HG03103 (cell line): ENCODE data around the gene BCL11B.

Experiments used
- ATAC-seq: cut with Tn5 transposase; IDR thresholded peaks from one replicate; pipeline ENCODE4 v1.9.1; 2021; ENCODE audit warnings: low read depth; ENCODE audit not compliant: unreplicated experiment

BCL11B gene

DNA sequence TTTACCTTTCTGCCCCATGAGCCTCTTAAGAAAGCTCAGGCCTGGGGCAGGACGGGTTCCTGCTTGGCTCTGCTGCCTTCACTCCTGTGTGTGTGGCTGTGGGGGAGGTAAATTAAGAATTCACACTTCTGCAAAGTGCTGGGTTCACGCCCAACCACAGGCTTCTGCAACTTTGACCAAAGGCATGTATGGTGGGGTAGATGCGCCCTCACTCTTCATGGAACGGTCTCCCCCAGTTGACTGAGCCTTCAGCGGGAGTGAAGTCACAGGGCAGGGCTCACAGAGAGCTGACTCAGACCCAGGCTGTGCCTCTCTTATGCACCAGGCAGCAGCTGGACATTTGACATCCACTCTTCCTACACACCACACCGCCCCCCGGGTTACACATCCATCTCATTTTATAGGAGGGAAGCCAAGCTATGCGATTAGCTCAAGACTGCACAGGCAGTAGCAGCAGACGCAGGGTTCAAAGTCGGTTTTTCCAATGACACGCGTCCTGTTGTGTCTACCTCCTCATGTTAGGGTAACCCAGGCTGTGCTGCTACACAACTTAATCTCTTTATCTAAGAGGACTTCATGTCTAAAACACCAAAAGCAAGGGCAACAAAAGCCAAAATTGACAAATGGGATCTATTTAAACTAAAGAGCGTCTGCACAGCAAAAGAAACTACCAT, 15.4 kb upstream of the BCL11B start:
- peak; percentile 84 for ATAC-seq

DNA sequence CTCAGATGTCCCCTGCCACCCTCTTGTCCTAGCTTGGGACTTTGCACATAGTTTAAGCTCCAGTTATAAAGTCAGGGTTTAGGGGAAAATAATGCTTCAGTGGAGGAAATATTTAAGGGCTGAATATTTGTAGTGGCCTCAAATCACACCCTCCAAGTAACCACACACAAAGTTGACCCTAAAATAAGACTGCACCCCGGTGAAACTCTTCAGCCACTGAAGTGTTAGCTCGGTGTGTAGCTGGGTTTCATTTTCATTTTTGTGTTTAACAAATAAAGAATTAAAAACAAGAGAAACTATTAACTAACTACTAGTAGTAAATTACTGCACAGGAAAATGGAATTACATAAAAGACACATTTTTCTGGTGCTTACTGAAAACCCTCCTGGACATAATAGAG, 14.8 kb upstream of the BCL11B start:
- peak; percentile 39 for ATAC-seq

DNA sequence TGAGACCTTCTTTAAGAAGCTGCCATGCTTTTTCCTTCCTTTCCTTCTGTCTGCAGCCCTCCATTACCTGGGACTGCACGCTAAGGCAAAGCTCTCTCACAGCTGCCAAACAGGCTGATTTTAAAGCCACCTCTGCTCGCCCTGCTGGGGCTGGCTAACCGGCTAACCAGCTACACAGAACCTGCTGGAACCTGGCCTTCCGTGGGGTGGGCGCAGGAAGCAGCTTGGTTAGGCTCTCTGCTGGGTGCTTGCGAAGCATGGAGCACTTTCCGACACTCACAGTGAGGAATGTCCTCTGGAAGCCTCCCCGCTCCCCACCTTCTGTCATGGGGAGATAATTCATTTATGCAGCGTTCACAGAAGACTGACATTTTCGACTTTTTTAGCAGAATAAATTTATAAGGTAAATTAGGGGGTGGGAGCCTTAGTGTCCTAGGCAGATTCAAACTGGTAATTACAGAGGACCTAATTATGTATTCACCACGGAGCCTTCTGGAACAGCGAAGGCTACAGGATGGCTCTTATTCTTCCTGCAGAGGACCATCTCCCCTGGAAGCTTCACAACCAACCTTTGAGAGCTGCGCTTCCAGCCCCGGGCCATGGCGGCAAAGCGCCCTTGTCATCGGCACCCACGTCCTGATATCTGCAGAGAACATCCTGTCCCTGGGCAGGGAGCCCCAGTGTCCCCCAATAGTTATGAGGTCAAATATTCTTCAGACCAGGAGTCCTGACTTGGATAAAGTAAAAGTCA, 12.4 kb upstream of the BCL11B start:
- ATAC-seq = no peak

DNA sequence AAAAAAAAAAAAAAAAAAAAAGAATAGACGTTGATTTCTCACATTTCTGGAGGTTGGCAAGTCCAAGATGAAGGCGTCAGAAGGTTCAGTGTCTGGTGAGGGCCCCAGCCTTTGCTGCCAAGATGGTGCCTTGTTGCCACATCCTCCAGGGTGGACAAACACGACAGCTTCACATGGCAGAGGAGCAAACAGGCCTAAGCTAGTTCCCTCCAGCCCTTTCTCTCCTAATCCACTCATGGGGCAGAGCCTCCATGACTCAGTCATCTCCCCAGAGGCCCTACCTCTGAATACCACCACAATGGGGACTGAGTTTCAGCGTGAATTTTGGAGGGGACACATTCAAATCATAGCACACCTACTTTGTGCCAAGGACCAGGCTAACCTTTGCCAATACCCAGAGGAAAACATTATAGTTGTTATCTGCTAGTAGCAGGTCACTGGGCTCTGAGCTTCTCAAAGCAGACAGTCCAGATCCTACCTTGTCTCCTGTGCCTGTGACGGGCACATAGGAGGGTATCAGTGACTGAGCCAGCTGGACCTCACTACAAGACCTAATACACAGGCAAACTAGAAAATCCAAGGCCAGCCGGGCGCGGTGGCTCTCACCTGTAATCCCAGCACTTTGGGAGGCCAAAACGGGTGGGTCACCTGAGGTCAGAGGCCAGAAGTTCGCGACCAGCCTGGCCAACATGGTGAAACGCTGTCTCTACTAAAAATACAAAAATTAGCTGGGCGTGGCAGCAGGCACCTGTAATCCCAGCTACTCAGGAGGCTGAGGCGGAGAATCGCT, 10.5 kb upstream of the BCL11B start:
- ATAC-seq = no peak

DNA sequence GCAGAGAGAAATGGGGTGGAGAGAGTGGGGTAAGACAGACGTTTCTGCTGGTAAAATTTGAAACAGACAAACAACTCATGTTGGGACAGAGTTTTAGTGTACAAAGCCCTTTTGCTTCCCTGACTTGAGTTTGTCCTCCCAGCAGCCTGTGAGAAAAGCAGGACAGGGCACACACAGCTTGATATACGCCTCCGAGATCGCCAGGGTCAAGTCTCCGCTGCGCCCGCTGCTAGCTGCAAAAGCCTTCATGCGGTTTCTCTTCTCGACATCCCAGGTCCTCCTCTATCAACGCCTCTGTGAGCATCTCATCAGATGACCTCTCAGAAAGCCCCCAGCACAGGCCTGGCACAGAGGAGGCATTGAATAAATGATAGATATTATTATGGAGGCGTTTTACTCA, 9.4 kb upstream of the BCL11B start:
- no peak for ATAC-seq

DNA sequence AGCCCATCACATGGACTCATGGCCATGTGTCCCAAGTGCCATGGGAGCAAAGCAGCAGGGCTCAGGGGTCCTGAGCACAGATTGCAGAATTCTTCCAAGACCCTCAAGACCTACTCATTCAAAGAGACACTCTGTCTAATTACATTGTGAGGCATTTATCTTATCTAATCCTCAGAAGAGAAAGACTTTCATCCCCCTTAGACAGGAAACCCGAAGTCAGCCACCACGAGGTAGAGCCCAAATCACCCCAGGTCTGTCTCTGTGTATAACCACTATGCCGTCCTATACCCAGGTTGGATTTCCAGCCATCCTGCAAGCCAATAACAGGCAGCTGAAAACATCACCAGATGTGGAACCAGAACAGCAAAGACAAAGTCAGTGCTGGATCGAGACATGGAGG, 8.9 kb upstream of the BCL11B start:
- no peak for ATAC-seq

GRCh38 chr14:99280066-99280731, 8.2 kb upstream of the BCL11B start:
- ATAC-seq = no peak

DNA sequence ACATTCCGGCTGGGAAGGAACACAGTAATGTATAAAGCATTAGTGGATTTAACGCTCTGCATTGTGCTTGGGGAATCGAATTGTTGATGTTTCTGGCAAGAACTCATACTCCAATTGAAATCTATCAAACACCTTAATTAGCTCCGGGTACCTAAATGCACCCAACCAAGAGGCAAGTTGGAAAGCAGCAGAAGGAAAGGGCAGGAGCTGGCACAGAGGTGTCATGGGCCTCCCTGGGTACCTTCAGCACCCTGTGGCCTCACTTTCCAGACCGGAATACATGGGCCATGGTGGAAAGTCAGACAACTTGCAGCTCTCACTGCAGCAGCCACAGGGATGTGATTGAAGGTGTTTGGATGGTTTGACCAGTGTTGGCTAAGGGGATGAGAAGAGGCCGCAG, 6.8 kb upstream of the BCL11B start:
- ATAC-seq = no peak

- no peak for ATAC-seq
These were observed 5.5 kb upstream of the BCL11B start for GRCh38 chr14:99277530-99277929.

GRCh38 chr14:99276482-99276881, 4.5 kb upstream of the BCL11B start:
- ATAC-seq = no peak

DNA sequence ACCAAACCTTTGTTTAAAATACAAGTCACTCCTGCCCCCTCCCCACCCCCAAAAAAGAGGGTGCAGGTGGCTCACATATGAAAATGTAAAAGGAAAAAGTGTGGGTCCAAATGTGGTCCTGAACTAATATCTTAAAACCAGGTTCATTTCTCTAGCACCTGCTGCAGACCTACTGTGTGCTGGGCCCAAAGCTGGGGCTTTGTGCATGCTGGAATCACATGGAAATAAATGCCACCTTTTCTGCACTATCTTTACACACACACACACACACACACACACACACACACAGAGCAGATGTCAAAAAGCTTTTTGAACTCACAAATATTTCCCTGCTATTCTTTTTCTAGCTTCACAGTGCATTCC, 3.2 kb upstream of the BCL11B start:
- no peak for ATAC-seq

- no peak for ATAC-seq
These were observed 2.6 kb upstream of the BCL11B start for GRCh38 chr14:99274346-99275221.

DNA sequence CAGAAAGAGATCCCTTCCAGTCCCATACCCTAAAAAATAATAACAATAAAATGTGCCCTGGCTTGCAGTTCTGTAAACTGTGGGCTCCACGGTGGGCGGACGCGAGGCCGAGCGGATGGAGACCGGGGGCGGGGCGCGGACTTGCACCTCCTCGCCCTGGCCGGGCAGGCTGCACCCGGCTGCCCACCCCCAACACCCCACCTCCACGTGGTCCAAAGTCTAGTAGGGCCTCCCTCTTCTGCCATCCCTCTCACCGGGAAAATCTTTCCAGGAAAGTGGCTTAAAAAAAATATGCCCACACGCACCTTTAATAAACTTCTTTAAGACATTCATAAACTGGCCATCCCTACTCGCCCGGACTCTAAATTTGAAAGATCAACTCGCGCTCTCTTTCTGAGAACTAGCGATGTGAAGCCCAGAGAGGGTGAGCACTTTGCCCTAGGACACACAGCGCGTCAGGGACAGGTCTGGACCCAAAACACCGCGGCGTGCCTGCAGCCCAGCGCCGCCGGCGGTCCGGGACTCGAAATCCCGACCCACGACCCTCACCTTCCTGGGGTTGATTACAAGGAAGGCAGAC, 1.9 kb upstream of the BCL11B start:
- no peak for ATAC-seq

DNA sequence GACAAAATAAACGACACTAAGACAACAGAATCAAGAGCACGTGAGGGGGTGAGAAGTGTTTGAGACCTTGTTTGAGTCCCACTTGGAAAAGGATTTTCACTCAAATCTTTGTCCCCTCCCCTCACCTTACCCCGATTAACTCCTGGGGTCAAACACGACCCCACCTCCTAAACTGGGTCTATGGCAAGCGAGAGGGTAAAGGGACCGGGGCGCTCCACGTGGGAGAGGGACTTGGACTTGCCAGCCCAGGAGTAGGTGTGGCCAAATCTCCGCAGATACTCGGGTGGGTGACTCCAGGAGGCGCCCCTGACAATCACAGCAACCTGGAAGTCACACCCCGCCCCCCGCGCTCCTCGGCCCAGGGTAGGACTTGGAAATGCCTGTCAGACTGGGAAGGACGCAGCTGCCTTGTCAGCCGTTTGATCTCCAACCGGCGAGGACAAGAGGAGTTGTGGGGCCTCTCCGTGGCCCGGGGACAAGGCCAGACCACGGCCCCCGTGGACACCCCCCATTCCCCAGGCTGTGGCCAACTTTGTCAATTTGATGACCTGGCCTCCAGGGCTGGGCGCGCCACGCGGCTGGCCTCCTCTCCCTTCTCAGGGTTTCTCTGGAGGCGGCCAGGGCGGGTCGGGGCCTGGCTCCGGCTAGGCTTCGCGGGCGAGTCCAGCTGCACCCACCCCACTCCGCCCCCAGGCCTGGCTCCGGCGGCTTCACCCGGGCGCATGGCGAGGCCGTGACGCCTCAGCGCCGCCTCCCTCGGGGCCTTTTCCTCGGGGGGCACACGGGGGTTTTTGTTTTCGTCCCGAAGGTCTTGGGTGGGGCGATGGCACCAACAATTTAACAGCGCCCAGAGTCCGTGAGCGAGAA, 1.1 kb upstream of the BCL11B start:
- no peak for ATAC-seq

- no peak for ATAC-seq
These were observed 568 bp upstream of the BCL11B start for GRCh38 chr14:99272632-99272898.

- ATAC-seq = no peak
These were observed 616 bp downstream of the BCL11B start for GRCh38 chr14:99271221-99271941.

DNA sequence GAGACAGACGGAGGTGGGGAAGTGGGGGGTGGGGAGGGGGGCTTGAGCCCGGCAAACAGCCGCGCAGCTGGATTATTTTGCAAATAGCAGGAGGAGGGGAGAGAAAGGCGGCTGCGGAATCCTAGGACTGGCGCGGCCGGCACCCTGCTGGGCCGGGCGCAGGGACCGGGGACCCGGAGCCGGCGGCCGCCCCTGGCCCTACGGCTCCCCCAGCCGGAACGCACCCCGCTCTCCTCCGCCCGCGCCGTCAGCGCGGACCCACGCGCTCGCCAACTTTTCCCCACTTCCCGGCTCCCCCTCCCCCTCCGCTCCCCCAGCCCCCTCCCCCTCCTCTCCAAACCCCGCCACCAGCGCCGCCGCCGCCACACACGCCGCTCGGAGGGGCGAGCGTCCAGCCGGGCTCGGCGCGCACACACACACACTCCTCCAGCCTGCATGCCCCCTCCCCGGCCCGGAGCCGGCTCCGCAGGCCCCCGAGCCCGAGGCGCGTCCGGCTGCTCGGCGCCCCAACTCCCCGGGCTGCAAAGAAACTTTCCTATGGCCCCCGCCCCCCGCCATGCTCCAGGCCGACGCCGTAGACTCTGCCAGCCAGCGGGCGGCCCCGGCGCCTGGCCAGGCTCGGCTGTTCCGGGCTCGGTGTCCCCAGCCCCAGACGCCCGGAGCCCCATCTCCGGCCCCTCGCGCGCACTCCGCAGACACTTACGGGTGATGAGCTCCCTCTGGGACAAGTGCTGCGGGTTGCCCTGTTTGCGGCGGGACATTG, 1.4 kb downstream of the BCL11B start:
- no peak for ATAC-seq
